A673 (cell line): ENCODE measurements around the gene TCERG1L. TPM values are rescaled to one million over a fixed set of nuclear protein-coding genes. Genes with fewer than 3 reads are reported as not detected.

Experiments
- BruUV-seq: library from RNA; stranded (reverse); fragments of 400-500 nt; replicated peaks from 2 replicates; lab custom pipeline; 2021; lab: Mats Ljungman, UMichigan
- CTCF ChIA-PET: fragments of 300-600 bp; sonication (Branson Sonifier 250); formaldehyde crosslinking; loops from one replicate; lab custom pipeline; 2022; ENCODE audit warnings: antibody characterized with exemption; lab: Charles Lee
- POLR2A ChIA-PET: fragments of 300-600 bp; sonication (Branson Sonifier 250); formaldehyde crosslinking; loops from one replicate; lab custom pipeline; 2022; ENCODE audit warnings: antibody characterized with exemption; ENCODE audit not compliant: low non-redundant PET; lab: Charles Lee
- DNase-seq: peaks from one replicate; pipeline ENCODE4 v3.0.0-alpha.2; 2015; ENCODE audit warnings: low spot score
- H3K27ac ChIP-seq: fragments of 200-600 bp; sonication (generic); 2 replicates; pipeline ENCODE4 v1.5.1; 2016; ENCODE audit warnings: mixed run types, low read depth, mild to moderate bottlenecking, mixed read lengths, antibody characterized with exemption, low read length; ENCODE audit not compliant: poor library complexity, severe bottlenecking
- H3K27me3 ChIP-seq: fragments of 200-600 bp; sonication (generic); replicated peaks from 2 replicates; pipeline ENCODE4 v1.6.1; 2017; ENCODE audit warnings: mixed run types, low read depth, mild to moderate bottlenecking, mixed read lengths, antibody characterized with exemption, low read length; ENCODE audit not compliant: insufficient read depth, poor library complexity
- H3K36me3 ChIP-seq: fragments of 200-600 bp; sonication (generic); 2 replicates; pipeline ENCODE4 v1.6.1; 2016; ENCODE audit warnings: mixed run types, mild to moderate bottlenecking, mixed read lengths, antibody characterized with exemption, low read length; ENCODE audit not compliant: insufficient read depth, poor library complexity, severe bottlenecking
- H3K4me1 ChIP-seq: fragments of 200-600 bp; sonication (generic); 2 replicates; pipeline ENCODE4 v1.6.1; 2017; ENCODE audit warnings: mixed run types, mild to moderate bottlenecking, mixed read lengths, antibody characterized with exemption, low read length; ENCODE audit not compliant: insufficient read depth, poor library complexity, severe bottlenecking
- H3K4me3 ChIP-seq: fragments of 200-600 bp; sonication (generic); 2 replicates; pipeline ENCODE4 v1.5.1; 2016; ENCODE audit warnings: low read depth, mixed run types, mild to moderate bottlenecking, mixed read lengths, low read length; ENCODE audit not compliant: poor library complexity, severe bottlenecking
- H3K9me3 ChIP-seq: fragments of 200-600 bp; sonication (generic); 2 replicates; pipeline ENCODE4 v1.6.1; 2016; ENCODE audit warnings: mixed run types, low read depth, mild to moderate bottlenecking, mixed read lengths, antibody characterized with exemption, low read length; ENCODE audit not compliant: poor library complexity, severe bottlenecking
- CTCF ChIP-seq: fragments of 300-800, 200-600 bp; sonication (generic); conservative IDR thresholded peaks from 2 replicates; pipeline ENCODE4 v1.5.1; 2017; ENCODE audit warnings: low read depth, mild to moderate bottlenecking, antibody characterized with exemption, low read length, moderate library complexity, mixed read lengths
- EZH2 ChIP-seq: fragments of 200-600 bp; sonication (generic); IDR thresholded peaks from 2 replicates; pipeline ENCODE4 v1.6.1; 2017; ENCODE audit warnings: borderline replicate concordance, low read depth, mild to moderate bottlenecking, mixed read lengths, antibody characterized with exemption, low read length; ENCODE audit not compliant: poor library complexity, severe bottlenecking
- intact Hi-C: fragments of 100-400 bp; cut with micrococcal nuclease; formaldehyde crosslinking; loops from one replicate; pipeline ENCODE4 v1.10.0; 2022; ENCODE audit not compliant: unreplicated experiment
- total RNA-seq: library from RNA; stranded (reverse); gene quantifications from 2 replicates; pipeline ENCODE4 v1.2.3, GENCODE V29; 2021

Gene TCERG1L
- total RNA-seq, 1 experiment from 2014 or later = 16.3 TPM

DNA sequence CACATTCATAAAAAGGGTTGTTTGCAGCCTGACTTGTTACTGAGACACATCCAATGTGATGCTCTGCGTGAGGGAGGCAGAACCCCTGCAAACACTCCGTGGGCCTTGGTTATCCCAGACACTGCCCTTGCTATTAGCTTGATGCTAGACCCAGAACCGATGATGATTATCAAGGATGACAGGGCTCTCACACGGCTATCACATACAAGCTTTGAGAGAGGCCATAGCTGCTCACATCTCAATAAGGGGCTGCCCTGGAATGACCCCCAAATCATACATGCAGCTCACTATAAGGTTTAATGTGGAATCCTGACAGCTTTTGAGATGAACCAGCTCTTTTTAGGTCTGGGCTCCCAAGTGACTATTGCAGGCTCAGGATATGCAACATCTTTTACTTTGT, 44.4 kb upstream of the TCERG1L start:
- no TSS peak for BruUV-seq
- ChIA-PET CTCF (no interaction called here), POLR2A (no interaction called here)
- no peak for DNase-seq
- Histone ChIP-seq H3K27me3 (peaks cover 43% of the 10 kb centered on the region), H3K4me1 (no peaks in the 10 kb centered on the region), H3K4me3 (no peak overlapping the region), H3K36me3 (no peaks in the 10 kb centered on the region), H3K9me3 (no peaks in the 10 kb centered on the region), H3K27ac (no peak overlapping the region)
- TF ChIP-seq EZH2 (no peak), CTCF (no peak)
- intact Hi-C loops = no loop called here

- Histone ChIP-seq H3K27ac (no peak overlapping the region), H3K9me3 (no peaks in the 10 kb centered on the region), H3K36me3 (no peaks in the 10 kb centered on the region), H3K4me1 (no peaks in the 10 kb centered on the region), H3K4me3 (no peak overlapping the region), H3K27me3 (peaks cover 51% of the 10 kb centered on the region)
- TF ChIP-seq CTCF (no peak), EZH2 (no peak)
- DNase-seq = no peak
- CTCF ChIA-PET = no interaction called here
- BruUV-seq = no TSS peak
- POLR2A ChIA-PET = no interaction called here
- intact Hi-C loops = no loop called here
Measured at GRCh38 chr10:131355056-131355455, 43.5 kb upstream of the TCERG1L start.

DNA sequence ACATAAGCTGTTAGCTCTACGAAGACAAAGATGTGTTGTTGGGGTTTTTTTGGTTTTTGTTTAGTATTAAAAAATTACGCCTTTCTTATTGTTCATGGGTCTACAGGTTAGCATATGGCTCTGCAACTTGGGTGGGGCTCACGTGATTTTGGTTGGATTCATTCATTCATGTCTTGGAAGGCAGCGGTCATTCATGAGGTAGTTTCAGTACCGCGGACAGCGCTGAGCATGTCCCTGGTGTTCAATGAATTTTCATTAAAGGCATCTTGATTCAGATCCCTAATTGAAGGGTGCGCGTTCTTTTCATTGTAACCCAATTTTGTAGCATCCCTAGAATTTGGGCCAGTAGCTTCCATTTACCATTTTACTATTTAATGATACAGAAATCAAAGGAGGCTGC, 42.9 kb upstream of the TCERG1L start:
- Histone ChIP-seq H3K27ac (no peak overlapping the region), H3K4me1 (no peaks in the 10 kb centered on the region), H3K4me3 (no peak overlapping the region), H3K27me3 (peaks cover 55% of the 10 kb centered on the region), H3K9me3 (no peaks in the 10 kb centered on the region), H3K36me3 (no peaks in the 10 kb centered on the region)
- CTCF ChIA-PET = no interaction called here
- intact Hi-C loops = no loop called here
- TF ChIP-seq CTCF (no peak), EZH2 (no peak)
- no TSS peak for BruUV-seq
- DNase-seq = peak; percentile 39
- POLR2A ChIA-PET = no interaction called here
